ENCODE measurements around the gene KLK8. TPM values are rescaled to one million over a fixed set of nuclear protein-coding genes. Genes with fewer than 3 reads are reported as not detected.
"Not testable (repeated sequence)": the region's sequence is repeated elsewhere in the genome, so short reads cannot be mapped to it uniquely, and the experiment has no call there.

Gene KLK8
- total RNA-seq, 1 donor from 2014 or later: 1.3 TPM

GRCh38 chr19:50981587-50982146 is 19.7 kb downstream of the KLK8 start:
- no peak for DNase-seq

- no peak for DNase-seq
These were observed 21.2 kb downstream of the KLK8 start for GRCh38 chr19:50980208-50980607.

- no peak for DNase-seq
These were observed 21.6 kb downstream of the KLK8 start for GRCh38 chr19:50979758-50980157.

GRCh38 chr19:50978772-50979390 is 22.5 kb downstream of the KLK8 start:
- DNase-seq: no peak

GRCh38 chr19:50977626-50978025 is 23.8 kb downstream of the KLK8 start:
- DNase-seq: no peak

- DNase-seq: no peak
These were observed 25.6 kb downstream of the KLK8 start for GRCh38 chr19:50975766-50976165.

- no peak for DNase-seq
These were observed 26.5 kb downstream of the KLK8 start for GRCh38 chr19:50974702-50975556.

- DNase-seq: no peak
These were observed 28.5 kb downstream of the KLK8 start for GRCh38 chr19:50972795-50973376.

- not testable (repeated sequence) for DNase-seq
These were observed 31.6 kb downstream of the KLK8 start for GRCh38 chr19:50969810-50970209.

- no peak for DNase-seq
These were observed 32.0 kb downstream of the KLK8 start, which contains the start of gene KLK6 for GRCh38 chr19:50969413-50969760. TSS of gene KLK6 (minus strand) at chr19:50969591. CDS start at chr19:50968104, 1,487 bp downstream.

GRCh38 chr19:50968716-50969412 is 32.5 kb downstream of the KLK8 start:
- no peak for DNase-seq

- DNase-seq: no peak
These were observed 33.3 kb downstream of the KLK8 start for GRCh38 chr19:50967929-50968715.

- DNase-seq: no peak
These were observed 37.1 kb downstream of the KLK8 start for GRCh38 chr19:50964266-50964665.

GRCh38 chr19:50963381-50963780 is 38.0 kb downstream of the KLK8 start:
- no peak for DNase-seq

GRCh38 chr19:50962245-50962644 is 39.2 kb downstream of the KLK8 start:
- DNase-seq: no peak

- DNase-seq: no peak
These were observed 41.5 kb downstream of the KLK8 start for GRCh38 chr19:50959731-50960500.

- no peak for DNase-seq
These were observed 43.8 kb downstream of the KLK8 start for GRCh38 chr19:50957587-50957986.

- DNase-seq: no peak
These were observed 48.5 kb downstream of the KLK8 start, which contains the start of gene KLK5 for GRCh38 chr19:50952910-50953309. TSS of gene KLK5 (minus strand) at chr19:50953038. CDS start at chr19:50952657, 381 bp downstream.

GRCh38 chr19:50949861-50950260 is 51.5 kb downstream of the KLK8 start:
- DNase-seq: no peak

GRCh38 chr19:50947123-50947522 is 54.3 kb downstream of the KLK8 start:
- DNase-seq: no peak
